Esophagus squamous epithelium (tissue), 4 donors: ENCODE results near the gene SHTN1.

Experiments
- CTCF ChIP-seq, 6 experiments: fragments of 450-650 bp in 4 of 6; fragments of 200-600 bp in 2 of 6; sonication (generic) in 2 of 6; IDR thresholded peaks; one replicate each; pipeline ENCODE4 v1.5.1; 2016 to 2019; ENCODE audit warnings: antibody characterized with exemption in 6 of 6, mild to moderate bottlenecking in 4 of 6, moderate library complexity in 4 of 6
- POLR2A ChIP-seq, 4 donors: fragments of 450-650 bp; IDR thresholded peaks; one replicate each; pipeline ENCODE4 v1.6.1; 2017; ENCODE audit warnings: antibody characterized with exemption in 4 of 4, mild to moderate bottlenecking in 4 of 4, moderate library complexity in 3 of 4

GRCh38 chr10:116836083-116836482, 168.9 kb downstream of the SHTN1 start:
- TF ChIP-seq CTCF (IDR thresholded peaks at IDR 0.05) = no peak
- no peak for TF ChIP-seq POLR2A (IDR thresholded peaks at IDR 0.05)
